Stimulated activated CD8-positive, alpha-beta memory T cell treated with anti-CD3 and anti-CD28 coated beads, Interleukin-2, amount 100 ng/mL, for 1 hour (primary cell): ENCODE results near the gene KCNJ9.
"Not testable (repeated sequence)": the region's sequence is repeated elsewhere in the genome, so short reads cannot be mapped to it uniquely, and the experiment has no call there.

Source experiments
- DNase-seq, 2 donors: peaks; one replicate each; pipeline ENCODE4 v3.0.0-alpha.2; 2020; ENCODE audit warnings: low read depth in 2 of 2

KCNJ9 gene

DNA sequence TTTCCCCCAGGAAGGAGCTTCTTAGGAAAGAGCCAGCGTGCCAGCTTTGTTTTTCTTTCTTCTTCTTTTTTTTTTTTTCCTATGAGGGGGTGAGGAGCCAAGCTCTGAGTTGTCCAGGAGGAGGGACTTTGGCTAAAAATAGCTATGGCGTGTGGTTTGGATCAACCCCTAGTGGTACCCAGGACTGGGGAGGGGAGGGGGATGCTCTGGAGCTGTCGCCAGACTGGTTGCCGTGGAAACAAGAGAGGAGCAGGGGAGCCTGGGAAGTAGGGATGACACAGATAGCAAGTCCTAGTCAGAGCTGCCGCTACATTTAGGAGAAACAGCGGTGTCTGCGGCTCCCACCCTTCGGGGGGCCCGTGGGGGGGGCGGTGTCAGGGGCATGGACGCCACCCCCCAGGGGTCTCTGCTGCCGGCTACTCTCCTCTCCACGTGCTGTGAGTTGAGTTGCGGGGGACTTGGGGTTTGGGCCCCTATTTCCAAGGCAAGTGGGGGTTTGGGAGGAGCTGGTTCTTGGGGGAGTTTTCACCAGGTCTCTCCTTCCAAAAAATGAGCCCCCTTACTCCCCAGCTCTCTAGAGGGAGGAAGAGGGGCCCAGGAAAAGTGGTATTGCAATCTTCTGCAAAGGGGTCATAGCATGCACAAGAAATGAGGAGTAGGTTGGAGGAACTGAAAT lies at the start of gene KCNJ9:
Gene KCNJ9 (plus strand): TSS at position 278 of the 676 bp plus-strand sequence. CDS start 2,493 bp downstream, outside the sequence.
- DNase-seq, result no peak

DNA sequence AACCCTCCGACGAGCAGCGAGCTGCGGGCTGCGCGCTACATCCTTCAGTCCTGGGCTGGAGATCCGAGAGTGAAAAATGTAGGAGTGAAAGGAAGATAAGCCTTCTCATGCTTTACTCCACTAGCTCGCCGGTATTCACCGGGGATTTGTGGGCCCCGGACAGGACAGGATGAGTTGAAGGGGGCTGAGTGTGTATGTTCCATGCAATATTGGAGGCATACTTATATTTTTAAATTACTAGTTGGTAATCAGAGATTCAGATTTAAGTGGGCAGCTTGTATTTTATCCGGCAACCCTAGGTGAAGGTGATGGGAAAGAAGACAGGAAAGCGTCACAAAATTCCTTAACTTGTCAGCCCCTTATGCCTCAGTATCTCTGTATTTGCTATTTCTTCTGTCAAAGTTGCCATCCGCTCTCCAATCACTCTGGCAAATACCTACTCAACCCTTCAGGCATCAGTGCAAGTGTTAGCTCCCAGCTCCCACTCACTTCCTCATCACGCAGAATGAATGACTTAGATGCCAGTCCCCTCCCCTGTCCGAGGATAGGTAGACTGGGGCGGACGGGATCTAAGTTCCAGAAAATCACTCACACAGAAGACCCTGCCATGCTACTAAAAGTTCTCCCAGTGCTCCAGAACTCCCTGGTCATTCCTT lies 49.0 kb upstream of the KCNJ9 start:
- DNase-seq, result no peak

DNA sequence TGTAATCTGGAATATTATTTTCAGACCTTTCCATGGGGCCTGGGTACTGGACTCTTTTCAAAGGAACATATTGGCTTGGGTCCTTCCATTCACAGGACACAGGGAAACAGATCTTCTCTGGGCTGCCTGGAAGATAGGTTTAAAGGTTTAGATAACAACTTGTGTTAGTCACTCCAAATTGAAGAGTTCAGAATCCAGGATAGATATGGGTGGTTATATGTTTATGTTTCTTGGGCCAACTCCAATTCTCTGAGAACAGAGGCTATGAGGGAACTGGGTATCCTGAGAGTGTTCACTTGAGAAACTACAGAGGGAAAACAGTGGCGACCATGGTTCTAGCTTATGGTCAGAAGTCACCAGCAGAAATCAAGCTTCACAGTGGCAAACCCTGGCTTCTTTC lies 40.9 kb upstream of the KCNJ9 start:
- no peak for DNase-seq

DNA sequence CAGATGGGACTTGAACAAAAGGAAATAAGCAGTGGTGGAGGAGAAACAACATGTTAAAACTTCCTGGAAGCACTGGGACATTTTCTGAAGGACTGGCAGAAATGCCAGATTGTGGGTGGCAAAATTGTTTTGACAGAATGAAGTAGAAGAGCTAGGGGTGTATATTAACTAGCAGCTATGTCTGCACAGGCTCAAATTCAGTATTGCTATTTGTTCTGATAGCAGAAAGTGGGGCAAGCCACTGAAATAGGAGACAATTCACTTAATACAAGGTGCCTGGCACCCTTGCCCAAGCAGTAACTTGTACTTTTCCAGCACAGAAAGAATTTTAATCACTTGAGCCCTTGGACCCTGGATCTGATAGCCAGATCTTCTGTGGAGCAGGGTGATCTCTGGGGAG lies 37.8 kb upstream of the KCNJ9 start:
- no peak for DNase-seq

DNA sequence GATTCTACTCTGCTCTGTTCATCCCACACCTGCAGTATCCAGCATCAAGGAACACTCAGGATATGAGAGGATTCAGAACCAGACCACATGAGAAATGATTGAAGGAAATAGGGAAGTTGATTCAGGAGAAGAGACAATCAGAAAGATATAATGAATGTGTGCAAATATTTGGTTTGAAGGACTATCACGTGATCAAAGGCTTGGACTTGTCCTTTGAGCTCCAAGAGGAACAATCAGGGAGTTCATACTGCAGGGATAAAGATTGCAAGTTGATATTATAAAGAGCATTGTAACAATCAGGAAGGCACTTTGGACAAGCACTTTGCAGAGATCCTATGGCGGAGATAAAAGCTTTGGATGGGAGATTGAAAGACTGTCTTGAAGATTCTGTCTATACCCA lies 35.7 kb upstream of the KCNJ9 start:
- no peak for DNase-seq

DNA sequence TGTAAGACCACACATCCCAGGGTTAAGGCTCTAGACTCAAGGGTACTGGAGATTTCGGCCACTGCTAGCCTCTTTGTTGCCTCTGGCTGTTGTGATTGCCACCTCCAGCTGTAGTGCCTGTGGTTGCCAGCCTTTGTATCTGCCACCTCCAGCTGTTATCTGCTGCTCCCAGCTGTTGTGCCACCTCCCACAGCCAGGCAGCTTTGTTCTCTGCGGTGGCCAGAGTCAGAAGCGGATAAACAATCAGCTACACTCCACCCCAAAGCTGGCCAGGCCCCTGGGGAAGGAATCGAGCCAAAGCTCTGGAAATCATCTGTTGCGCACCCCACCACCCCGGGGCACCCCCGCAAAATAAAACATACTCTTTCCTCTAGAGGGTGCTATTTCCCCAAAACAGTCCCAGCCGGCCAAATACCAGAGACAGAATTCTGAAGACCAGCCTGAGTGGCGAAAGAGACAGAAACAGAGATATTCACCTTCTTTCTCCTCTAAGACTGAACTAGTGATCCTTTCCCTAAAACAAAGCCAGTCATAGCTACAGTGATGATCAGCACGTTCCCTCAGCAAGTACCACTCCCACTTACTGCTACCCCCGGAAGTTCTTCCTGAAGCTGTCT lies 34.7 kb upstream of the KCNJ9 start:
- no peak for DNase-seq

DNA sequence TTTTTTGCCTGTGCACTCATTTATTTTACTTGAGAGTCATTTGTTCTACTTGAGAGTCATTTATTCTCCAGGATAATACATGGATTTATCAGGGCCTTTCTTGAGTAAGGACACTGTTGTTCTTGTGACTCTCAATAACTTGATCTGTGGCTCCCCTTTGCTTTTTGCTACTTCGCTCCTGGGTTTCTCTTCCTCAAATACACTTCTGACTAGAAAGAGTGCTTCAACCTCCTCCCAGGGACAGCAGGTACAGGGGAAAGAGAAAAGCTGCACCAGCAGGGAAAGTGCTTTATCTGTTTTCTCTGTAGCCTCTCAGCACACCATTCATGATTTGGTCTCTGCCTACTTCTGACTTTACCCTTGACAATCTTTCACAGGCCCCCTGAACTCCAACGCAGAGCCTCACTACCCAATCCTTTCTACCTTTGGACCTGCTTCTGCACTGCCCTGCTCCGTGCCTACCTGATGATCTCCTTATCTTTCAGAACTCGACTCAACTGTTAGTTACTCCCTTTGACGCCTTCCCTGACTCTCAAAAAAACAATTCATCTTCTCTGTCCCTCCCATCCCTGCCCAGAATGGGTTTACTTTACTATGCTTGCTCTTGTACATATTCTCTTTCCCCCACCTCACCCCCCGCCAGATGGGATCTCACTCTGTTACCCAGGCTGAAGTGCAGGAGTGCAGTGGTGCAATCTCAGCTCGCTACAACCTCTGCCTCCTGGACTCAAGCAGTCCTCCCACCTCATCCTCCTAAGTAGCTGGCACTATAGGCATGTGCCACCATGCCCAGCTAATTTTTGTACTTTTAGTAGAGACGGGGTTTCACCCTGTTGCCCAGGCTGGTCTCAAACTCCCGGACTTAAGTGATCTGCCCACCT lies 34.0 kb upstream of the KCNJ9 start:
- DNase-seq, result no peak

DNA sequence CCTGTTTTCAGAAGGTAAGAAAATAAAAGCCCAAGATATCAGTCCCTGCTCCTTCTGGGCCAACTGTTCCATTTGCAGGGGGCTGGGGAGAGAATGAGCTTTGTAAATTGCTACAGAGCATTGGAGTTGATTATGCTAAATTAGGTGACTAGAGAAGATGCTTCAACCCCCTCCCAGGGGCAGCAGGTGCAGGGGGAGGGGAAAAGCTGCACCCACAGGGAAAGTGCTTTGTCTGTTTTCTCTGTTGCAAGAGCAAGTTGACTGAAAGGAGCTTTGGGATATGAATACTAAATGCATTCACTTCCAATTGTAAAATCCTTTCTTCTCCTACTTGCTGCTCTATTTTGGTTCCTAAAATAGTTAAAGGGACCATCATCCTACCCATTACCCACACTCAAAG lies 33.0 kb upstream of the KCNJ9 start:
- DNase-seq, result no peak

DNA sequence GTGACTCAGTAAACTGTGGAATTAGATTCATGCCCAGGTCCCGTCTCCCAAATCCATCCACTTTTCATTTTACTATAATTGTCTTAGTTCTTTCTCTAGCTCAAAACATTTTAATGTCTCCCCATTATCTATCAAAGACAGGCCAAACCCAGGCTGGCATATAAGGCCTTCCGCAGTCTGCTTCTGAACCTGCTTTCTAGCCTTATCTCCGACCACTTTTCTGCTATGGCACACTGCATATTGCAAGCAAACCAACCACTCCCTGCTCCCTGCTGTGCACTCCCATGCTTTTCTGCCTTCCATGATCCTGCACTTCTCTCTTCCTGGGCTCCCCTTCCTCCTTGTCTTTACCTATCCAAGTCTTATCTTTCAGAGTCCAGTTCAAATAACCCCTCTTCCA lies 32.2 kb upstream of the KCNJ9 start:
- no peak for DNase-seq

DNA sequence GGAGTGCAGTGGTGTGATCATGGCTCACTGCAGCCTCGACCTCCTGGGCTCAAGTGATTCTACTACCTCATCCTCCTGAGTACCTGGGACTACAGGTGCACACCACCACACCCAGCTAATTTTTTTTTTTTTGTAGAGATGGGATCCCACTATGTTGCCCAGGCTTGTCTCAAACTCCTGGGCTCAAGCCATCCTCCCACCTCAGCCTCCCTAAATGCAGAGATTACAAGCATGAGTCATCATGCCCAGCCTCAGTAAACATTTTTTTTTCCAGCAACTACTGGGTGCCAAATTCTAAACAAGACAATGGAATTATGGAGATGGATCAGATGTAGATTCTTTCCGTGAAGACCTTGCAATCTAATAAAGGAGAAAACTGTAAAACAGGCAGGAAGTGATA lies 31.2 kb upstream of the KCNJ9 start:
- not testable (repeated sequence) for DNase-seq

DNA sequence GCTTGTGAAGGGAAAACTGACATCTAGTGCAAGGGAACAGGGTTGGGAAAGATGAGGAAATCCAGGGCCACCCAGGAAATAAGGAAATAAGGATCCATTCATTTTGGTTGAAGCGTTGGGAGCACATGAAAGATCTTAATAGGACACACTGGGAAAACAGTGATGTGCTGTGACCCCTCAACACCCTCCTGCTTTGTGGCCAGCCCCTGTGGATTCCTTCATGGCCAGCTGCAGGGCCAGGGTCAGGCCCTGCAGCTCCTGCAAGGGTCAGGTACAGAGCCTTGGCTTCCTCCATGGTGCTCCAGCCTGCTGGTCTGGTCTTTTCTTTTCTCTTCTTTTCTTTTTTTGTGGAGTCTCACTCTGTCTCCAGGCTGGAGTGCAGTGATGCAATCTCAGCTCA lies 30.7 kb upstream of the KCNJ9 start:
- DNase-seq, result no peak

DNA sequence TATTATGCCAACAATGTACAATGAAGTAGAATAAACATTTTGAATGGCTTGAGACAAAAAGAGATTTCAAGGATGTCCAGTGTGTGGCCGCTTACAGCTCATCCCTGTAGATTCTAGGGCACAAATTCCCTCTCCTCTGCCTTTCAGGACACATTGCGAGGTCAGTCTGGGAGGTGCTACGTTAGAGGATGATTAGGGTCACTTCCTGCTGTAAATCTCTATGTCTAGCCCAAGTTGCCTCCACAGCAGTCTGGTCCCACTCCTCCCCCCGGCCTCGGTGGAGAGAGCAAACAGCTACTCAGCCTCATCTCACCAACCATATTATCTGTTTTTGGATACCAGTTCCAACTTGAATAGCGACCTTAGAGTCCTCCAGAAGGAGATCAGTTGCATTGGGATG lies 28.4 kb upstream of the KCNJ9 start:
- DNase-seq, result no peak

DNA sequence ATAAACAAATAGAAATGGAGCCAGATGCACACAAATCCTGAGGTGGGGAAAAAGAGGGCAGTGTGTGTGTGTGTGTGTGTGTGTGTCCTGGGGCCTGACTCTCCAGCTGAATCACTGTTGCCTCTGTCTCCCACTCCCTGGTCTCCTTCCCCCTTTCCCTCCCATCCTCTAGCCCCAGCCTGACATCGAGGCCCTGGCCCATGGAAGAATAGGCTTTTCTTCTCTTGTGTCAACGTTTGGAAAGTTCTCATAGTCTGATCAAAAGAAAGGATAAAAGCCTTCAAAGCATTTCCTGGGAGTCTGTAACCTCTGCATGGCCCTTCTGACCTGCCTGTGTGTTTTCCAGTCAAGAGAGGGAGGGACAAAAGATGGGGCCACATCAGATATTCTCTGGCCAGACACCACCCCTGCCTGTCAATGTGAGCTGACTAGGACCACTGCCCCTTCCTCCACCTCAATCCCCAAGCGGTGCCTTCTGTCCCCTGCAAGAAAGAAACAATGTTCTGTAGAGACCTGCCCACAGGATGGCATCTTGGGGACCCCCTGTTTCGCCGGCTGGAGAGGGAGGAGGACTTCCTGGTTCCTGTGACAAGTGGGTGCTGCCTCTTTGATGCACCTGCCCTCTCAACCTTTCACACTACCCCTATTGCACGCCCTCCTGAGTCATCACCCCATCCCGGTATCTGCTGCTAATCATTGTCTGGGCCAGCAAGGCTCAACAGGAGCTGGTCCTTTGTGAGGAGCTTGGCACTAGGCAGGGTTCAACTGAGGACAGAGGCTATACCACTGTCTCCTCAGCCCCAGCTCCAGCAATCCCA lies 27.6 kb upstream of the KCNJ9 start:
- DNase-seq, result no peak

DNA sequence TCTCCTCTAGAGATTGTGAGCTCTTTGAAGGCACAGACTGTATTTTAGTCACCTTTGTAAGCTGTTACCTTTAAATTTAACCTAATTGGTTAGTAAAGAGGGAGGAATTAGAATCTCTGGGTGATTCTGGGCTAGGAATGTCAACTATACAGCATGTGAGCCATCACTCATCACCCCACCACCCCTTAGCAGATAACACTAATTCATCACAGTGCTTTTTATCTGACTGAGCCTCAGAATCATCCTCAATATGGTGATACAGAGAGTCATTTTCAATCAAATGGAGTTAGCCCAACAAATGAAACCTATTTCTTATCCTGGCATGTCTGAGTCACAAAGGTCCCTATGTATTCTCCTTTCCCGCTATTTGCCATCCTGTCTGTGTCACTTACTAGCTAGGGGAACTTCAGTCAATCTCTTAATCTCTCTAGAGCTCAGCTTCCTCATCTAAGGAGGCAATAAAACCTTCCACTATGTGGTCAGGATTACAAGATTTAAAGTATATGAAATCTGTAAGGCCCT lies 24.6 kb upstream of the KCNJ9 start:
- DNase-seq, result no peak

DNA sequence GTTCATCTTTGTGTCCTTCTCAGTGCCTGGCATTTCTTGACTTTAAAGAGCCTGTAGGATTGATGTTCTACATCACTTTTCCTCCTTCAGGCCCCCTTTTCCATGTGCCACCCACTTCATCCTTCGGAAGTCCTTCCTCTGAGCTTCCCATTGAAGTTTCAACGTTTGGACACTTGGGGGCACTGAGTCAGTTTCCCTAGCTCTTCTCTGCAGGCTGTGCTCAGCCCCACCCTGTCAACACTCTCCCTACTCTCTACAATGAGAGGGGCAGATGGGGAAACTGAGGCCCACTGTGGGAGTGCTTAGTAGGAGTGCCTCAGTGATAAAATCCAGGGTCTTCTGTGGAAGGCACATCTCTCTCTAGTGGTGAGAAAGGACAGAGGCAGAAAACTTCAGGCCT lies 23.3 kb upstream of the KCNJ9 start:
- no peak for DNase-seq

DNA sequence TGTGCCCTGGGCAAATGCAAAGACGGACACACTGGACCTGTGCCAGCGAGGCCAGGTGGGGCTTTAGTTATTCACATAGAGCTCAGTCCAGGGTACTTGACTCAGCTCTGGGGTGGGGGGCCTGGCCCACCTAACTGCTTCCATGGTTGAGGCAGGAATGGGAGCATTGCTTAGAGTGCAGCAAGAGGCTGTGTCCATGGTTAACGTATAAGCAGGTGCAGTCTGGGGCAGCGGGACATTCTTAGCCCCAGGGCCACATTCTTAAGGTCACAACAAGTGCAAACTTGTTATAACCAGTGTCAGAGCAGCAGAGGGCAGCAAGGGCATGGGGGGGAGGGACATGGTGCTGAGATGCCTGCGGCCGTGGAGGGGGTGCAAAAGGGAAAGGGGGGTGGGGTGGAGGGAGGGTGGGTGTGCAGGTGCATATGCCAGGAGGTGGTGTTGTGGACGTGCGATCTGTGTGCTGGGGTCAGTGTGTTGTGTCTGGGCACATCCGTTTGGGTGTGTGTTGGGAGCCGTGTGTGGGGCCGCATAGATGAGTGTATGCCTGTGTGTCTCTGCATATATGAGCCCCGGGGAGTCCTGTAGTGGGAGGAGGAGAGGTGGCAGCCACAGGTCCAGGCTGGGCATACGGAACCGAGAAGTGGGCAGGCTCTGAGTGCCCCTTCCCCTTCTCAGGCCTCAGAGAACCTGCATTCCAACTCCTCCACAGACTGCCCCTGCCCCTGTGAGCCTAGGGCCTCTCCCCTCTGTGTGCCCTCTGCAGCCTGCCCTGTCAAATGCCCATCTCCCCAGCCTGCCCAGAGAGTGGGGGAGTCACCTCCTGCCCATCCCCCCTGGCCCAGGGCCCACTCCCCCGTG lies 19.7 kb upstream of the KCNJ9 start:
- no peak for DNase-seq

DNA sequence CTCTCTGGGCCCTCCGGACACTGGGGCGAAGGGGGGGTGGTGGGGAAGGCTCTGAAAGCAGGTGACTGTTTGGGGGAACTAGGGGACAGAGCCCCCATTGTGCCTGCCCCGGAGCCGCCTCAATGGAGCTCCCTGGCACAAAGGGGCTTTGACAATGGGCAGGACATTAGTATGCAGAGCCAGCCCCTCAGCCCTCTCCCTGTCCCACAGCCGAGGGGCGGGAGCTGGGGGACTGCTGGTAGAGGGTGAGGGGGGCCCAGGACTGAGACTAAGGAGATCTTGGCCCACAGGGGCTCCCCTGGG lies 19.2 kb upstream of the KCNJ9 start:
- no peak for DNase-seq

DNA sequence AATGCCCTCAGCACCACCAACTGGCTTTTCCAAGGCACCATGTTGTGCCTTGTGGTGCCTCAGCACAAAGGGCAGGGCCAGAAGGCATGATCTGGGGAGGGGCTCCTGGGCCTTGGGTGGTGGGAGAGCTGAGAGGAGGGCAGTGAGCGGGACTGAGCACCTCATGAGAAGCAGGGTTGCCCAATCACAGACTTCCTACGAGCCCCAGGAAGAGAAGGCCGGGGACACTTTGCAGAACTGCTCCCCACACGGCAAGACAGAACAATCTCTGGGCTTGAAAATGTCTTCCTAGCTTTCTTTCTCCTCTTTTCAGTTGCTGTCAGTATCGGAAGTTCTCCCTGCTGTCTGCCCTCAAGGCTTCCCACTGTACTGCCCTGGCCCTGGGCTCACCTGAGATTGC lies 18.2 kb upstream of the KCNJ9 start:
- DNase-seq, result no peak

DNA sequence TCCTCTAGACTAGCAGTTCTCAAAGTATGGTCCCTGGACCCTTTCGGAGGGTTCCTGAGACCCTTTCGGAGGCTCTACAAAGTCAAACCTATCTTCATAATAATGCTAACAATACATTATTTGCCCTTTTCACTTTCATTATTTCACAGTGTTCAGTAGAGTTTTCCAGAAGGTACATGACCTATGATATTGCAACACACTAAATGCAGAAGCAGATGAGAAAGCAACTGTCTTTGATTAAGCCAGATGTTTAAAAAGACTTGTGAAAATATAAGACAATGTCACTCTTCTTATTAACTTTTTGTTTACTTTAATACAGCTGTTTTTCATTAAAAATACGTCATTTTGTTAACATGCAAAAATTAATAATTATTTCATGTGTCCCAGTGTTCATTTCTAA lies 17.2 kb upstream of the KCNJ9 start:
- no peak for DNase-seq

DNA sequence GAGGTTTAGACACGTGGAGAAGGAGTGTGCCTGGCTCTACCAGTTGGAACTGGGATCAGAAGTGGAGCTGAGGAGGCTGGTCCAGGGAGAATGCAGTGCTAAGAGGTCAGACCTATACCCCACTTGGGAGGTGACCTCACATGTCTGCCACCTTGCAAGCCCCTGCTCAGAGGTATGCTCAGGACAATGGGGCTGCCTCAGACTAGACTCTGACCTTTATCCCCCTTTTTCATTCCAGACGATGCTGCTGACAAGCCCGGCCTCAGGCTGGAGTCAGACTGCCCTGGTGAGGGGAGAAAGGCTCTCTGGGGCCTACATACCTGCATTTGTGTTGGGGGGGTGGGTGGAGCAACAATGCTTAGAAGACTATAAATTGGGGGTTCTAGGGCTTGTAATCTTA lies 16.6 kb upstream of the KCNJ9 start:
- DNase-seq, result no peak
